ENCODE measurements around the gene RBM24. TPM values are rescaled to one million over a fixed set of nuclear protein-coding genes. Genes with fewer than 3 reads are reported as not detected.

RBM24 gene
- total and polyA plus RNA-seq, 9 of the 15 experiments (the other 6 are each of a cell fraction or from before 2014, with no cell fraction given), result not detected

DNA sequence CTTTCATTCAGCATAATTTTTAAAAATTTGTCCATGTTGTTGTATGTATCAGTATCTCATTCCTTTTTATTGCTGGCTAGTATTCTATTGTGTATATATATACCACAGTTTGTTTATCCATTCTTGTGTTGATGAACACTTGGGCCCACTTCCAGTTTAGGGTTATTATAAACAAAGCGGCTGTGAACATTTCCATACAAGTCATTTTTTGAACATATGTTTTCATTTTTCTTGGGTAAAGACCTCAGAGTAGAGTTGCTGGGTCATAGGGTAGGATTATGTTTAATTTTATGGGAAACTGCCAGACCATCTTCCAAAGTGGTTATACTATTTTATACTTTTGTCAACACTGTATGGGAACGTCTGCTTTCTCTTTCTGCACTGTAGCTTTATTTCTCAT is 55.3 kb downstream of the RBM24 start:
- 4% methylated on average over 2 of the region's 2 CpGs for WGBS (ENCODE audit: insufficient coverage, low coverage, missing lambda C conversion rate)
- POLR2A ChIA-PET, result no interaction called here
- Histone ChIP-seq H3K79me2 (ENCODE audit: control insufficient read depth, insufficient read depth, low read length) (no peaks in the 10 kb centered on the region), H3K4me2 (ENCODE audit: insufficient read depth, low read length) (no peak overlapping the region), H3K9me3 (replicated peaks; ENCODE audit: control insufficient read depth, insufficient read depth, low read depth, low read length) (no peaks in the 10 kb centered on the region), H3K9ac (ENCODE audit: insufficient read depth in 1 of 2, low read depth in 2 of 2, low read length in 2 of 2) (no peak overlapping the region), H3K4me1 (replicated peaks in 1 of 2; ENCODE audit: control insufficient read depth in 2 of 2, insufficient read depth in 2 of 2, low read length in 2 of 2) (no peaks in the 10 kb centered on the region; a peak in 1 of 5 replicates), H3K27ac (ENCODE audit: extremely low read depth, low read depth, low read length) (no peak overlapping the region), H3K27me3 (ENCODE audit: control insufficient read depth in 2 of 2, insufficient read depth in 2 of 2, low read length in 2 of 2) (peaks cover 5% of the 10 kb centered on the region in 2 experiments; a peak in 2 of 5 replicates), H4K20me1 (replicated peaks; ENCODE audit: control insufficient read depth, insufficient read depth, low read length) (no peaks in the 10 kb centered on the region), H3K36me3 (ENCODE audit: control insufficient read depth, insufficient read depth, low read length) (no peaks in the 10 kb centered on the region), H2AFZ (ENCODE audit: low read depth, low read length) (no peak overlapping the region), H3K9me1 (ENCODE audit: control insufficient read depth, insufficient read depth, low read length) (no peaks in the 10 kb centered on the region), H3K4me3 (no peak overlapping the region)
- CTCF ChIA-PET (ENCODE audit: low intra/inter-chr PET ratio), result no interaction called here
- ATAC-seq (no peak), DNase-seq (ENCODE audit: extremely low read depth in 1 of 4, low spot score in 3 of 4) (no peak), FAIRE-seq (no peak)
- BruUV-seq (replicated peaks), result no TSS peak
- in situ Hi-C loops (cut with MboI), result no loop called here
- intact Hi-C loops (cut with micrococcal nuclease), result no loop called here
- TF ChIP-seq SIN3A (IDR thresholded peaks at IDR 0.05; ENCODE audit: borderline replicate concordance in 2 of 2, control insufficient read depth in 1 of 2, low read depth in 2 of 2, low read length in 2 of 2), result no peak
- no peak for TF ChIP-seq ZNF324 (CRISPR knock-in tag; IDR thresholded peaks at IDR 0.05)
- no peak for TF ChIP-seq CC2D1A (IDR thresholded peaks at IDR 0.05)
- TF ChIP-seq XRCC4 (IDR thresholded peaks at IDR 0.05; ENCODE audit: extremely low read depth, insufficient read depth, insufficient read length), result no peak
- TF ChIP-seq RCOR1 (IDR thresholded peaks at IDR 0.05; ENCODE audit: borderline replicate concordance in 1 of 2, low read depth in 2 of 2, low read length in 2 of 2), result no peak
- no peak for TF ChIP-seq SUPT5H (IDR thresholded peaks at IDR 0.05)
- TF ChIP-seq E2F6 (IDR thresholded peaks at IDR 0.05; ENCODE audit: borderline replicate concordance in 1 of 2, extremely low read depth in 1 of 2, insufficient read depth in 1 of 2, insufficient read length in 1 of 2, low read depth in 1 of 2, low read length in 1 of 2, poor library complexity in 1 of 2, severe bottlenecking in 1 of 2), result no peak
- no peak for TF ChIP-seq CBFB (CRISPR knock-in tag; IDR thresholded peaks at IDR 0.05)
- TF ChIP-seq ZNF311 (CRISPR knock-in tag; IDR thresholded peaks at IDR 0.05), result no peak
- no peak for TF ChIP-seq MYC (IDR thresholded peaks at IDR 0.05; ENCODE audit: low read depth, low read length)
- no peak for TF ChIP-seq MYC (CRISPR knock-in tag; IDR thresholded peaks at IDR 0.05; ENCODE audit: borderline replicate concordance, low read depth)
- no peak for TF ChIP-seq RERE (CRISPR knock-in tag; IDR thresholded peaks at IDR 0.05; ENCODE audit: borderline replicate concordance)
- TF ChIP-seq ZNF639 (CRISPR knock-in tag; conservative IDR thresholded peaks at IDR 0.05 in 1 of 2, IDR thresholded peaks at IDR 0.05 in 1 of 2), result no peak
- no peak for TF ChIP-seq DPF2 (IDR thresholded peaks at IDR 0.05)
- no peak for TF ChIP-seq NCOA6 (IDR thresholded peaks at IDR 0.05)
- TF ChIP-seq NFE2 (IDR thresholded peaks at IDR 0.05; ENCODE audit: low read depth), result no peak
